GM18508 (cell line): ENCODE data around the gene LILRA6.
"Not testable (repeated sequence)": the region's sequence is repeated elsewhere in the genome, so short reads cannot be mapped to it uniquely, and the experiment has no call there.

Experiments
- ATAC-seq: cut with Tn5 transposase; IDR thresholded peaks from one replicate; pipeline ENCODE4 v1.9.1; 2021; ENCODE audit warnings: moderate number of reproducible peaks; ENCODE audit not compliant: insufficient read depth, unreplicated experiment

LILRA6 gene

GRCh38 chr19:54239491-54240371 is 2.9 kb downstream of the LILRA6 start:
- ATAC-seq = not testable (repeated sequence)

GRCh38 chr19:54233941-54234340 is 8.6 kb downstream of the LILRA6 start:
- ATAC-seq = no peak

- ATAC-seq = no peak
These were observed 11.3 kb downstream of the LILRA6 start for GRCh38 chr19:54231077-54231931.

GRCh38 chr19:54230031-54230430 is 12.6 kb downstream of the LILRA6 start:
- no peak for ATAC-seq

GRCh38 chr19:54229146-54229545 is 13.4 kb downstream of the LILRA6 start:
- no peak for ATAC-seq

DNA sequence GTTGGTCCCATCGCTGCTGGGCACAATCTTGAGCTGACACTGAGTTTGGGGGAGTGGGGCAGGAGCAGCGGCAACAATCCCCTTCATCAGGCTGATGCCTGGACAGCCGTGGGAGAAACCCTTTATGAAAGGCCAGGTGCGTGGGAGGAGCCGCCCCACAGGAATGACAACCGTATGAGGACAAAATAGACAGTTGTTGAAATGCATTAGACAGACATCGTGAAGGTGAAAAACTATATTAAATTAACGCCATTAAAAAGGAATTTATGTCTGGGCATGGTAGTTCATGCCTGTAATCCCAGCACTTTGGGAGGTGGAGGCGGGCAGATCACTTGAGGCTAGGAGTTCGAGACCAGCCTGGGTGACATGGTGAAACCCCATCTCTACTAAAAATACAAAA is 18.0 kb downstream of the LILRA6 start:
- ATAC-seq = not testable (repeated sequence)

DNA sequence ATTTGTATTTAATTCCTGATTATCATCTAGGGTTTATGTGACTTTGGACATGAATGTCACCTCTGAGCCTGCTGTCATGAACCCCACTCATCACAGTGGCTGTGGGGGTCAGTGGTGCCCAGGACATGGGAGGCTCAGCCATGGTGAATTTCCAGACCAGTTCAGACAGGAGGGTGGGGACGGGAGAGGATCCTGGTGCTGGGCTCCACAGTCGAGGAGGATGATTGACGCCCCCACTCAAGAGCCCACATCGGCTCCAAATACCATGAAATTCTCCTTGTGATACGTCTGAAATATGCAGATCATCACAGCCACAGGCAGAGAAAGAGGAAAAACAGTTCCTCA is 18.7 kb downstream of the LILRA6 start:
- not testable (repeated sequence) for ATAC-seq

DNA sequence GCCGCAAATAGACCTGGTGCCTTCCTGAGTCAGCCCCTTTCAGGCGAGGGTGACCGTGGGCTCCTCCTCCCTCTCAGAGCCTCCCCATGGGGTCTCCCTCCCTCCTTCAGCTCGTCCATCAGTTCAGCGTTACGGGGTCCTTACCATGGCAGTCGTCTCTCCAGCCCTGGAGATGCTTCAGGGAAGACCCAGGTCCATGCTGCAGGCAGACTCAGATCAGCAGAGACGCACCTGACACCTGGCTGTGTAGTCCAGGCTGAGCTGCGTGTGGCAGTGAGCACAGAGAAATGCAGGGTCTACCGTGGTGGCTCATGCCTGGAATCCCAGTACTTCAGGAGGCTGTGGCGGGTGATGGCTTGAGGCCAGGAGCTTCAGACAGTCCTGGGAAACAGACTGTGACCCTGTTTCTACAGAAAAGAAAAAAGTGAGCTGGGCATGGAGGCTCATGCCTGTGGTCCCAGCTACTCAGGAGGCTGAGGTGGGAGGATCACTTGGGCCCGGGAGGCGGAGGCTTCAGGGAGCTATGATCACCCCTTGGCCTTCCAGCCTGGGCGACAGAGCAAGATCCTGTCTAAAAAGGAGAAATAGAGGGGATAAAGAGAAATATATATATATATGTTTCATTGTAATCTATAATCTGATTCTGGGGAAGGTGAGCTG is 19.2 kb downstream of the LILRA6 start:
- not testable (repeated sequence) for ATAC-seq

DNA sequence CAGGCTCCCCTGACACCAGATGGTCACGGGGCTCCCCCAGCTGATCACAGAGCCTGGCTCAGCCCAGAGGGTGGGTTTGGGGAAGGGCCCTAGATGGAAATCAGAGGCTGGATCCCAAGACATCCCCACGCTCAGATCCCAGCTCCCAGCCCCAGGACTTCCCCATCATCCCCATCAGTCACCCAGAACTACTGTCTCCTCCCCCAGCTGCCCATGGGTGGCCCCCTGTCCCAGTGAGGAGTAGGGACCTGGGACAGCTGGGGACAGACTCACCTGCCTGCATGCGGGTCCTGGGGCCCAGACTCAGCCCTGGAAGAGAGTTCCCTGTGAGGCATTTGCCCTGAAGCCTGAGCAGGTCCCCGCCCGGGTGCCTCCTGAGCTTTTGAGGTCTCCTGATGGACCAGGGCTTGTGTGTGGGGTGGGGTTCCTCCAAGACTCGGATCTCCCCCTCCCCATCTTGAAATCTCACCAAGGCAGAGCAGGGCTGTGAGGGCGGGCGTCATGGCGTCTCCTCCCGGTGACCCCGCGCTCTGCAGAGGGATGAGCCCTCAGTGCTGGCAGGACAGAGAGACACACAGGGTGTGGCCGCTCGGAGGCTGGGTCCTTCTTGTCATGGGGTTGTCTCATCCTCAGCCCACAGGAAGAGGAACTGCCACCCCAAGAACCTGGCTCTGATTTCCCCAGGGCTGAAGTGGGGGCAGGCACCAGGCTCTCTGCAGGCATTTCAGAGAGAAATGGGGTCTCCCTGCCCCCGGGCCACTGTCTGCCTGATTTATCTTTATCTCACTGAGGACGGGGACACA is 19.9 kb downstream of the LILRA6 start, which contains the start of gene LILRB3:
LILRB3 (minus strand) TSS at position 534 of the 803 bp plus-strand sequence; CDS start at position 503, 31 bp downstream.
- ATAC-seq = not testable (repeated sequence)

DNA sequence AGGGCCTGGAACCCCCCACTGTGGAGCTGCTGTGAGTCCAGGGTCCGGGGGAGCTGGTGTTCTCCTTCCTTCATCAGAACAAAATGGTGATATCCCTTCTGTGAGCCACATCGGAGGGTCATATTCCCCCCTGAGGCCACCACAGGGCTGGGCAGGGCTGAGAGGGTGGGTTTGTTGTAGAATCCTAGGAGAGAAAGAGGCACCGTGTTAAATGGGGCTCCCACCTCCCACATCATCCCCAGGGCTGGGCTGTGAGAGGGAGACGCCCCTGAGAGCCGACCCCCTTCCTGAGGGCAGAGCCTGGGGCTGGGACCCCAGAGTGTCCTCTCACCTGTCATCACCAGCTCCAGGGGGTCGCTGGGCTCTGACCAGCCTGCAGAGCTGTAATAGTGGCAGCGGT is 20.6 kb downstream of the LILRA6 start:
- not testable (repeated sequence) for ATAC-seq

GRCh38 chr19:54219702-54220101 is 22.9 kb downstream of the LILRA6 start:
- ATAC-seq = not testable (repeated sequence)

GRCh38 chr19:54218960-54219661 is 23.5 kb downstream of the LILRA6 start:
- ATAC-seq = no peak

DNA sequence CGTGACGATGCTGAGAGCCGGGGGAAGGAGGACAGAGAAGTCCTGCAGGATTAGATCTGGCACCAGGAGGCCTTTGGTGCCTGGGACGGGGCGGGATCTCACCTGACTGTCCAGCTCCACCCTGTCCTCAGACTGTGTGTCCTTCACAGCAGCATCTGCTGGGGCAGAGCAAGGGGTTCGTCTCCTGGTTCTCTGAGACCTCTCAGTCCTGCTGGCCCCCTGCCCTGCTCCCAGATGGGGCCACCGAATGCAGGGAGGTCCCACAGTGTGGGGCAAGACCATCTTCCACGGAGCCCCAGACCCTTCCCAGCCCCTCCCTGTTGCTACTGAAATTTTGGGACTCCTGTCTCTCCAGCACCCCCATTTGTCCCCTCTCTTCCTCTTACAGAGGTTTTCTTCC is 24.3 kb downstream of the LILRA6 start:
- no peak for ATAC-seq

GRCh38 chr19:54217517-54218247 is 24.9 kb downstream of the LILRA6 start:
- ATAC-seq = not testable (repeated sequence)

DNA sequence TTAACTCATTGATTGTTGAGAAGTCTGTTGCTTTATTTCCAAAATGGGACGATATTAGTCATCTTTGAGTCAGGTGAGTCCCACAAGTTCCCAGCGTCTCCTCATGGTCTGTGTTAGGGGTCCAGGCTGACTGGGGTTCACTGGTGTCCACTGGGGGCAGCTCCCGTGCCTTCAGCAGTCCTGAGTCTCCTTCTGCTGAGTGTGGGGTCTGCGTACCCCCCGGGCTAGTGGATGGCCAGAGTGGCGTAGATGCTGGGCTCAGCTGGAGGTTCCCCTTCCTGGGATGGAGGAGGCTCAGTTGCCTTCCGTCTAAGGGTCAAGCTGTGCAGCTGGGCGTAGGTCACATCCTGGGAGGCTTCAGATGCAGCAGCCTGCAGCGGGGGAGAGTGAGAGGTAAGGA is 25.7 kb downstream of the LILRA6 start:
- no peak for ATAC-seq

DNA sequence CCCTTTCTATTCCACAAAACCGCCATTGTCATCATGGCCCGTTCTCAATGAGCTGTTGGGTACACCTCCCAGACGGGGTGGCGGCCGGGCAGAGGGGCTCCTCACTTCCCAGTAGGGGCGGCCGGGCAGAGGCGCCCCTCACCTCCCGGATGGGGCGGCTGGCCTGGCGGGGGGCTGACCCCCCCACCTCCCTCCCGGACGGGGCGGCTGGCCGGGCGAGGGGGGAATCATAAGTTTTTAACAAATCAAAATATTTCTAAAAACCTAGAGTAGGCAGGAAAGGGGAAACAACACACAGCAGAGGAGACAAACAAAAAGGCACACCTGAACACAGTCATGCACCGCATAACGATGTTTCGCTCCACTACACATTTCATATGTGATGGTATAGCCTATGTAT is 27.9 kb downstream of the LILRA6 start:
- ATAC-seq = not testable (repeated sequence)

GRCh38 chr19:54214217-54214616 is 28.4 kb downstream of the LILRA6 start:
- ATAC-seq = not testable (repeated sequence)

- no peak for ATAC-seq
These were observed 31.4 kb downstream of the LILRA6 start for GRCh38 chr19:54211235-54211634.
